ENCODE measurements around the gene EFCAB5. TPM values are rescaled to one million over a fixed set of nuclear protein-coding genes. Genes with fewer than 3 reads are reported as not detected.
"Not testable (repeated sequence)": the region's sequence is repeated elsewhere in the genome, so short reads cannot be mapped to it uniquely, and the experiment has no call there.

The EFCAB5 gene
- polyA plus RNA-seq, 1 donor from 2014 or later = 1.0 TPM

DNA sequence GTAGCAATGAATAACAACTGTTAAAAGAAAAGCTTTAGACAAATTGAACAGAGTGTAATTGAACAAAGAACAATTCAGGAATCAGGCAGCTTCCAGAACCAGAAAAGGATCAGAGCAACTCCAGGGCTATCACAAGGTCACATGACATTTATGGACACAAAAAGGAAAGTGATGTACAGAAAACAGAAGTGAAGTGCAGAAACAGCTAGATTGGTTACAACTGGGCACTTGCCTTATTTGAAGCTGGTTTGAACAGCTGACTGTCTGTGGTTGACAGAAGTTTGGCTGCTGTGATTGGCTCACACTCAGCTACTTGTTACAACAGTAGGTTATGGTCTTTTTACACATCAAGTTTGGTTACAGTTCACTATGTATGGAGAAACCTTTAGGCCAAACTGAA lies 14.8 kb downstream of the EFCAB5 start:
- H3K36me3 ChIP-seq (ENCODE audit: insufficient read depth, low read length) = no peaks in the 10 kb centered on the region
- no peaks in the 10 kb centered on the region for H3K9me2 ChIP-seq (ENCODE audit: insufficient read depth, low read length)
- H4K20me1 ChIP-seq (ENCODE audit: insufficient read depth) = no peaks in the 10 kb centered on the region
- no peak overlapping the region for H3K4me3 ChIP-seq (ENCODE audit: low read length)
- no peak overlapping the region for H3K27ac ChIP-seq (ENCODE audit: low read length)
- no peaks in the 10 kb centered on the region for H3K79me2 ChIP-seq (replicated peaks; ENCODE audit: insufficient read depth, low read length)
- TF ChIP-seq RAD21 (conservative IDR thresholded peaks at IDR 0.05) (no peak), EZH2 (IDR thresholded peaks at IDR 0.05; ENCODE audit: borderline replicate concordance, insufficient read depth, low read length, poor library complexity, severe bottlenecking) (no peak), SMC3 (conservative IDR thresholded peaks at IDR 0.05; ENCODE audit: poor library complexity) (no peak), MXI1 (conservative IDR thresholded peaks at IDR 0.05; ENCODE audit: poor library complexity, severe bottlenecking) (no peak), TAF1 (IDR thresholded peaks at IDR 0.05; ENCODE audit: low read depth) (no peak), POLR2AphosphoS5 (IDR thresholded peaks at IDR 0.05) (no peak), EP300 (conservative IDR thresholded peaks at IDR 0.05; ENCODE audit: poor library complexity, severe bottlenecking) (no peak), CTCF (IDR thresholded peaks at IDR 0.05; ENCODE audit: poor library complexity, severe bottlenecking) (no peak)
- no peak overlapping the region for H3K4me2 ChIP-seq (ENCODE audit: low read length)
- H2AFZ ChIP-seq (ENCODE audit: low read depth, low read length) = no peak overlapping the region
- H3F3A ChIP-seq (ENCODE audit: insufficient read depth, low read length, poor library complexity, severe bottlenecking) = no peaks in the 10 kb centered on the region
- no peak overlapping the region for H3K9ac ChIP-seq (ENCODE audit: low read length)
- no peaks in the 10 kb centered on the region for H3K27me3 ChIP-seq (ENCODE audit: insufficient read depth, low read depth, low read length)
- peaks cover 6% of the 10 kb centered on the region for H3K9me3 ChIP-seq (ENCODE audit: low read length)

- H3K9ac ChIP-seq (ENCODE audit: low read length); H3K9me3 ChIP-seq (ENCODE audit: low read length); H3K27ac ChIP-seq (ENCODE audit: low read length); H4K20me1 ChIP-seq (ENCODE audit: insufficient read depth); H2AFZ ChIP-seq (ENCODE audit: low read depth, low read length); H3F3A ChIP-seq (ENCODE audit: insufficient read depth, low read length, poor library complexity, severe bottlenecking); H3K79me2 ChIP-seq (replicated peaks; ENCODE audit: insufficient read depth, low read length); H3K27me3 ChIP-seq (ENCODE audit: insufficient read depth, low read depth, low read length); H3K9me2 ChIP-seq (ENCODE audit: insufficient read depth, low read length); H3K4me3 ChIP-seq (ENCODE audit: low read length); H3K36me3 ChIP-seq (ENCODE audit: insufficient read depth, low read length); H3K4me2 ChIP-seq (ENCODE audit: low read length): not testable (repeated sequence)
These were observed 16.1 kb downstream of the EFCAB5 start for GRCh38 chr17:29957488-29957887.

- no peak overlapping the region for H3K4me2 ChIP-seq (ENCODE audit: low read length)
- no peaks in the 10 kb centered on the region for H3F3A ChIP-seq (ENCODE audit: insufficient read depth, low read length, poor library complexity, severe bottlenecking)
- TF ChIP-seq MXI1 (conservative IDR thresholded peaks at IDR 0.05; ENCODE audit: poor library complexity, severe bottlenecking) (no peak), RAD21 (conservative IDR thresholded peaks at IDR 0.05) (no peak), EP300 (conservative IDR thresholded peaks at IDR 0.05; ENCODE audit: poor library complexity, severe bottlenecking) (no peak), EZH2 (IDR thresholded peaks at IDR 0.05; ENCODE audit: borderline replicate concordance, insufficient read depth, low read length, poor library complexity, severe bottlenecking) (no peak), TAF1 (IDR thresholded peaks at IDR 0.05; ENCODE audit: low read depth) (no peak), POLR2AphosphoS5 (IDR thresholded peaks at IDR 0.05) (no peak)
- no peak overlapping the region for H2AFZ ChIP-seq (ENCODE audit: low read depth, low read length)
- no peaks in the 10 kb centered on the region for H3K36me3 ChIP-seq (ENCODE audit: insufficient read depth, low read length)
- H3K79me2 ChIP-seq (replicated peaks; ENCODE audit: insufficient read depth, low read length) = no peaks in the 10 kb centered on the region
- H3K27ac ChIP-seq (ENCODE audit: low read length) = no peak overlapping the region
- H3K9me2 ChIP-seq (ENCODE audit: insufficient read depth, low read length) = no peaks in the 10 kb centered on the region
- H3K4me3 ChIP-seq (ENCODE audit: low read length) = no peak overlapping the region
- H4K20me1 ChIP-seq (ENCODE audit: insufficient read depth) = no peaks in the 10 kb centered on the region
- no peak overlapping the region for H3K9ac ChIP-seq (ENCODE audit: low read length)
- no peaks in the 10 kb centered on the region for H3K27me3 ChIP-seq (ENCODE audit: insufficient read depth, low read depth, low read length)
- H3K9me3 ChIP-seq (ENCODE audit: low read length) = peaks cover 6% of the 10 kb centered on the region
These were observed 17.7 kb downstream of the EFCAB5 start for GRCh38 chr17:29958947-29959657.

Measured in neural cell (in vitro differentiated cells).